HG02678 (cell line): ENCODE results near the gene C5orf58.
A peak's percentile ranks its signal among the peaks of the same experiment; 100 is the strongest.

ENCODE experiments used
- ATAC-seq: cut with Tn5 transposase; IDR thresholded peaks from one replicate; pipeline ENCODE4 v1.9.1; 2021; ENCODE audit warnings: mild to moderate bottlenecking, moderate library complexity; ENCODE audit not compliant: unreplicated experiment

The C5orf58 gene

DNA sequence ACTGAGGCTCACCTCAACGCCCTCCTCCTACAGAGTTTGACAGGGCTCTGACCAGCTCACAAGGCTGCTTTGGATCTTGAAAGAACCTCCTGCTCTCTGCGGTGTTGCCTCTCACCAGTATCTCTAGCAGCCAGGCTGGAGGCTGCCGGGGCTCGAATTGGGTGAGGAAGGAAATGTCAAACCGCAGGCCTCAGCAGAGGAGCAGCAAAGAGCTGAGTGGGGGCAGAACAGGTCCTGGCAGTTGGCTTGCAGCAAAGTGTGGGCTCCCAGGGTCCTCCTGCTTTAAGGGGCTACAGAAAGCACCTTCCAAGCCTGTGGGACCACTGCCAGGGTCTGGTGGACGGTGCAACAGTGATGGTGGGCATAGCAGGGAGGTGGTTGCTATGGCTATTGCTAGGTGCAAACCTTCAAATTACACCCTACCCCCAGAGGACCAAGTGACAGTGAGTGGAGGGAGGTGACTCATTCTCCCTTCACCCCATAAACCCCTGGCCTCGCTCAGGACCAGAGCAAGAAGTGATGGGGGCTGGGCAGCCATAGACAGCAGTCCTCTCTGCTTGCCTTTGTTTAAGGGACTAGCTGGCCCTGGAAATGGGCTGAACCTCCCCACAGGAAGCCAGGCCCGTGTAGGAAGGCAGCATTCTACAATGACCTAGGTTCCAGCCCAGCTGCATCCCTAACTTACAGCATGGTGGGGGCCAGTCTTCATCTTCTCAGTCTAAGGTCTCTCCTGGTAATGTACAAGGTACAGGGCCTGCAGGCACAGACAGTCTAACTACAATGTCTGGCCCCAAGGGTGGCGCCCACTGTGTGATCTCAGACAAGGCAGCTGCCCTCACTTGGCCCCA lies 46.0 kb downstream of the C5orf58 start:
- ATAC-seq, result peak; percentile 91

DNA sequence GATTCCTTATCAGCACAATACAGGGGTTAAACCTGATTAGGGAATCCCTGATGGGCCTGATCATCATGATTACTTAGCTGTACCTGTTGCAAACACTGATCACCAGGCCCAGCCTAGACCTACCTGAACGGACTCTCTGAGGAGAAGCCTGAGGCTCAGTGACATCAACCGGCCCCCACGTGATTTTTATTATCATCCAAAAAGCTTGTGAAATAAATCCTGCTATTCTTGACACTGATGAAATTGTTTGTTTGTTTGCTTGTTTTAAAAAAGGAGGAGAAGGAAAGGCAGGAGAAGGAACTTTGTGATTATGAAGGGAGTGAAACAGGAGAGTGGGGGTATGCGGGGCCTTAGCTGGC lies 46.7 kb downstream of the C5orf58 start:
- no peak for ATAC-seq

DNA sequence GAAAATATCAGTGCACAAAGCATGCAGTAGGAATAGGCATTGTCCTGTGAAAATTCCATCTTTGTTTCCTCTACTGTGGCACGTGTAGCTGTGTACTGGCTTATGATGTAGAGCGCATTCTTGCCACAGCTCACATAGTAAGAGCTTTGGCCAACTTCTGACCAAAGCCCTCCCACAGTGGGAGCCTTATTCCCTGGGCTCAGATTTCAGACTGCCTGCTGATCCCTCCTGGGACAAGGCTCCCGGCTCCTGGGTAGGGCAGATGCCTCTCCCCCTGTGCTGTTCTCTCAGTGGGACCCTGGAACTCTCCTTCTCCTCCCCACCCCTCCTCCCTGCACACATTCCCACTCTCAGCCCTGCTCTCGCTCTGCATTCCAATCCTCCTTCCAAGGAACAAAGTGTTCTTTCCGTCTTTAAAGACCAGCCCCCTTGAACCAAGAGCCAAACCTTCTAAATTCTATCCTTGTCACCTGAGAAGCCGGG lies 47.3 kb downstream of the C5orf58 start:
- no peak for ATAC-seq

DNA sequence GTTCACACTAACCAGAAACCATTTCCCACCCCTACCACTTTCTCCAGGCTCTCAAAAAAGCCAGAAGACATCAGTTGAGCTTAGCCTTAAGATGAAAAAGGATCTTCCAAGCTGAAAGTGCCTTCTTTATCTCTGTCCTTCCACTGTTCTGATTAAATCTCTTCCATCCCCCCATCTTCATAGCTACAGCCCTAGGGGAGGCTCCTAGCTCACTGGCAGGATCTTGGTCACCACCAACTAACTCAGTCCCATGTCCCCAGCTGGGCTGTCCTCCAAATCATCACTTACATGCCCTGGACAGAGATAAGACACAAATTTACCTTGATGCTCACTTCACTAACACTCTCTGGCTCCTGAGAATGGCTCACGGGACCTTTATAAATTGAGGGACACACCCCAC lies 50.5 kb downstream of the C5orf58 start:
- no peak for ATAC-seq

DNA sequence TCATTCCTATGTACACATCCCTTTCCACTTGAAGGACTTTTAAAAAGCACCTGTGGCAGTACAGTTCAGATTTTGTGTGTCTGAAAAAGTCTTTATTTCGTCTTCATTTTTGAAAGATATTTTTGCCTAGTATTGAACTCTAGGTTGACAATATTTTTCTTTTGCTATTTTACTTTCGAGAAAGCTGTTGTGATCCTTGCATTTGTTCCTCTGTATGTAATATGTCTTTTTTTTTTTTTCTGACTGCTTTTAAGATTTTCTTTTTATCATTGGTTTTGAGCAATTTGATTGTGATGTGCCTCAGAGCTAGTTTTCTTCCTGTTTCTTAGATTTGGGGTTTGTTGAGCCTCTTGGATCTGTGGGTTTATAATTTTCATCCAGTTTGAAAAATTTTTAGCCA lies 51.4 kb downstream of the C5orf58 start:
- ATAC-seq, result no peak

DNA sequence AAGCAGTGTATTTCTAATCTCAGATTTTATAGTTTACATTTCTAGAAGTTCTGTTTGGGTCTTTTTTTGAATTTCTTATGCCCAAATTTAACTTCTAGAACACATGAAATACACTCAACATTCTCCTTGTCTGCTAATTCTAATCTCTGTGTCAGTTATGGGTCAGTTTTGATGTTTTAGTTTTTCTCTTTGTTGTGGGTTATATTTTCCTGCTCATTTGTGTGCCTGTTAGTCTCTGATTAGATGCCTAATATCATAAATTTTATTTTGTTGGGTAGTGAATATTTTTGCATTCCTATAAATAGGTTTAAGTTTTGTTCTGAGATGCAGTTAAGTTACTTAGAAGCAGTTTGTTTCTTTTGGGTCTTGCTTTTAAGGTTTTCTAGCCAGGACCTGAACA lies 52.4 kb downstream of the C5orf58 start:
- no peak for ATAC-seq

DNA sequence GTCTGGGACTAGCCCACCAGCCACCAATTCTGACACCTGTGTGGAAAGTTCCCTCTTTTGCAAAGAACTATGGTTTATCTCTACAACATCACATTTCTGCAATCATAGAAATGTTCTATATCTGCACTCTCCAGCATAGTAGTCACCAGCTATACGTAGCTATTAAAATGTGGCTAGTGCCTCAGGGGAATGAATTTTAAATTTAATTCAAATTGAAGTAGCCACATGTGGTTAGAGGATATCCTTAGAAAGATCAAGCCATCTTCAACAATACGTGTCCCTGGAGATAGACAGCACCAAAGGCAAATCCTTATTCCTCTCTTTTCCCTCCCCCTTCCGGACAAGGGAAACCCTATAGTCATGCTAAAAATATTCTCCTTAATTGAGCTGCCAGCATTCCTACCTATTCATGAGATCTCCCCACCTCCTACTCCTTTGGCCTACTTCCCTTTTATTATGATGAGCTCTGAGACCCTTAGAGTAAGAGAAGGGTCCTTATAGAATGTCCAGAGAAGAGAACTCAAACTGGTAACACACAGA lies 53.7 kb downstream of the C5orf58 start:
- ATAC-seq, result no peak

DNA sequence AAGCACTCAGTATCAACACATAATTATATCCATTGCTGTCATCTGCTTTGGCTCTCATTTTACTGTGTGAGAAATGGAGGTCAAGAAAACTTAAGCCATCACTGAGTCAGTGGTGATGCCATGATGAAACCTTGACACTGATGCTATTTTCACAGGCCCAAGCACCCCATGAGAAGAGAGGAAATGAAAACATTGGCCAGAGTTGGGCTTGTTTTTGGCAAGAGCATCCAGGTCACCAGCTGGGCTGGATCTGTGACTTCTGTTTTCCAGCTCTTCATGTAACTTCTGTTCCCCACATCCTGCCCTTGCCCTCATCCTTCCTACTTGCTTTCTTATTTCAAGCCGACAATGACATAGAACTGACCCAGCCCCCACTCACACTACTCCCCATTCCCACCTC lies 54.7 kb downstream of the C5orf58 start:
- no peak for ATAC-seq

DNA sequence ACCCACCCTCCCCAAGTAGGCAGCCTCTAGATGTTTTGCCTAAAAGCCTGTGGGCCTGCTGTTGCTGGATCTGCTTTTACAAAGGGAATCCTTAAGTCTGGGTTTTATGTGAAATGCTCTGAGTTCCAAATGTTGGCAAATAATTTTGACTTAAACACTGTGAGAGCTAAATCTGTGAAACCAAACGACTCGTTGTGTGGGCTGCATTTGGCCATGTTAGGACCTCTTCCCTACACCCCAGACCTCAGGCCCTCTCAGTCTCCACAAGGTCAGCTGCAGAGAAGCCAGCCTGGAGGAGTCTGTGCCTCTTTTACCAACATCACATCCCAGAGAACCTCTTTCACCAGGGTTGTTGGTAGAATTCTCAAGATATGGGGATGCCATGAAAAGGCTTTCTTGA lies 55.4 kb downstream of the C5orf58 start:
- ATAC-seq, result no peak

DNA sequence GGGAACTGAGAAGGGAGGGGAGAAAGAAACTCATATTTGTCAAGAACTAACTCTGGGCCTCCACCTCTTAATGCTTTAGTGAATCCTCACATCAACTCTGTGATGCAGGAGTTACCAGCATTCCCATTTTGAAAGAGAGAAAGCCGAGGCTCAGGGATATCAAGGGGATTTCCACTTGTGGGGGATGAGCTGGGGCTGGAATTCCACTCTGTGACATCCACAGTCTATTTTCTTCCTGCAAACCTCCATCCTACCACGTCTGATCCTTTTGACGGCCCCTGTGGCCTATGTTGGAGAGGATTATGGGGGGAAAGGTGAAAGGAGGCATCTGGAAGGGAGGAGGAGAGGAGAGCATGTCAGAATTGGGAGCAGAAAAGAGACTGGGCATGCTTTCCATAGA lies 55.8 kb downstream of the C5orf58 start:
- no peak for ATAC-seq

DNA sequence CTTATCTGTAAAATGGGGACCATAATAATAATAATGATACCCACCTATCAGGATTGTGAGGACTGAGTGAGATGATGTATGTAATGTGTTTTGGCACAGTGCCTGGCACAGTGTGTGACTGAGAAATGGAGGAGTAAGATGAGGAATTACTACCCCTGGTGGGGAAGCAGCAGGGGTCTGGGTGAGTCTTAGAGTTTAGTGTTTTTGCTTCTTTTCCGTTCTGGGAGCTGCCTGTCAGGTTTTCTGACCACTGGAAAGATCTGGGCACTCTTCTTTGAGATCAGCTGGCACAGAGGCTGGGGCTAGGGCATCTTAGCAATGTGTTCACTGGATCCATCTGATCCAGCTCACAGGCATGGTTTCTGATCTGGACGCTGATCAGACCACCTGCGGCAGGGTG lies 56.3 kb downstream of the C5orf58 start:
- no peak for ATAC-seq

DNA sequence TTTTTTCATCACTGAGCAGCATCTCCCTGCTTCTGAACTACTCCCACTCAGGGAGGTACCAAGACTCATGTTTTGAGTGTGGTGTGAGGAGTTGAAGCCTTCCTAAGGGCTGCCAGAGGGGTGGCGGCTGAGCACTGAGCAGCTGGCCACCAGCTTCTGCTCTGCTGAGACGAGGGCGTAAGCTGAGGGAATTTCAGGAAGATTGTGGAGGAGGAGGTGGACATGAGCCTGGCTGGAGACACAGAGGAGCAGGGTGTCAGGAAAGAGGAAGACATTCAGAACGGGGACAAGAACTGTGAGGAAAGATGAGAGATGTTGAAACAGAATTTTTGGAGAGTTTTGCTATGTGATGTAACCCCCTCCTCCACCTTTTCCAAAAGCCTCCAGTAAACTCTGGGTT lies 57.0 kb downstream of the C5orf58 start:
- no peak for ATAC-seq

DNA sequence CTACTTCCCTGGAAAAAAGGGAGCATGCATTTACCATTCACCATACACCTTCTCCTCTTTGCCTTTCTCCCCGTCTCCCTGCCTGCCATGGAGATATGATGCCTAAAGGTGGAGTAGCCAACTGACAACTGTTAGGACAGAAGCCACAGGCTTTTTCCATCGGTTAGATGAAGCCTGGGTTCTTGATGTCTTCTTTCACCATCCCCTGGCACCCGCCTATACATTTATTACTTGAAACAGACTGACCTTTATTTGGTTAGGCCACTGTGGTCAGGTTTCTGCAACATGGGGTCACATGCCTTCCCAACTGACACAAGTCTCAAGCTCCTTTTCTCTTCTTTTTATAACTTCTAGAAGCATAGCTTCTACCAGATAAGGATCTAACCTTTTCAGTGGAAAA lies 57.7 kb downstream of the C5orf58 start:
- ATAC-seq, result no peak

DNA sequence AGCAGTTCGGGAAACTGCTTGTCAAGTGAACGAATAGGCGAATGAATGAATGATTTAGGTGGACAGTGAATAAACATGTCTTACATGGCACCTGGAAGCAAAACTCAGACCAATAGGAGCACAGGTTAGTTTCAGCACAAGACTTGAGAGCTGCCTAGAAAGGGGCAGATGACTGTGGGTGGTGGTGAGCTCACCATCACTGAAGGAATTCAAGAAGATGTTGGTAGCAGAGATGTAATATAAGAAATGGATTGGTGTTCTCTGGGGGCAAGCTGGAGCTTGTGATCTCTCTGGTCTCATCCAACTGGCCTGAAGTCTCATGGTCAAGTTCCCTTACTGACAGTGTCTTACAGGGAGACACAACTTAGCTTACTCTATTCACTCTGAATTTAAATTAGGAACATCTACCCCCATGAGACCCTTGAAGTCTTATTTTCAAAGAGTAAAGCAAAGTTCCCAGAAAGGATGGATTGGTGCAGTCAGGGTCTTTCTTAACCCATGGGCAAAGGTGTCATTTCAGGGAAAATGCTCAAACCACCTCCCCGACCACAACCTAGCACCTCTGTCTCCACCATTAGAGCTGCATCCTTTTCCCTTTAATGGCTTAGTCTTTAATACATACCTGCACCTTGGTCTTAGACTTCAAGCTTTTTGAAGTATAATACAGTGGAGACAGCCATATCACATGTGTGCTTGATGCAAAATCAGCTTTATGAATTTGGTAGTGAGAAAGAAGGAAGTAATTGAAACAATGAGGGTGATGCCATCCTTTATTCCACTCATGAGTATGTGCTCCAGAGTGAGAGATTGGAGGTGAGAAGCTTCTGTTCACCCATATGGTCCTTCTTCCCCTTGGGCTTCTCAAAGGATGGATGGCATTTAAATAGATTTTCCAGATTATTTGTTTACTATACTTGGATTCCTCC lies 59.7 kb downstream of the C5orf58 start:
- ATAC-seq, result no peak

DNA sequence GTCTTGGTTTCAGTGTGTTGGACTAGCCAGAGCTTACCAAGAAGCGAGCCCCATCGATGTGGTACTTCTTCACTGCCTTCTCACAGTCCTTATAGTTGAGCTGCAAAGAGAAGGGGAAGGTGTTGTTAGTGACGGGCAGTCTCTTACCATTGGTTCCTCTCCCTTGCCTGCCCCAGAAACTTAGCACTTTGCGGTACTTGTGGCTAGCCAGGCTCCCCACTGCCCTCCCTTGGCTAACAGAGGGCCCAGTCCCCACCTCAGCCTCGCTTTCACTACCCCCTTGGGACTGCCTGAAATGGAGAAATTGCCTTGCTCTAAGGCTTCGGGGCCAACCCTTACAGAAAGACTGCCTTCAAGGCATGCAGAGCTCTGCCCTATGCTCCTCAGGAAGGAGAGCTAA lies 60.5 kb downstream of the C5orf58 start:
- peak; percentile 76 for ATAC-seq

DNA sequence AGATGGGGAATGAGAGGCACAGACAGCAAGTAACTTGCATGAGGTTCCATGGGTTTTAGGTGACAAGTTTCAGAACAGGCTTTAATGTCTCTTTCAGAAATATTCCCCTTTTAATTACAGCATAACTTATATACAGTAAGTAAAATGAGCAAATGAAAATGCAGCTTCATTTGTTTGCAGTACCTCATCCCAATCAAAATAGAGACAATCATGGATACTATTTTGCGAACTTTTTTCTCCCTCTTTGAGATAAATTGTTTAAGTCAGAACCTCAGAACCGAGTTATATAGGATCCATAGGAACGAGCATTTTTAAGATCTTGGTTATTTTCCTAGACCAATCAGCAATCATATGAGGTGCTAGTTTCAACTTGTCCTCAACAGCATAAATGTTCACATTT lies 61.3 kb downstream of the C5orf58 start:
- ATAC-seq, result no peak

DNA sequence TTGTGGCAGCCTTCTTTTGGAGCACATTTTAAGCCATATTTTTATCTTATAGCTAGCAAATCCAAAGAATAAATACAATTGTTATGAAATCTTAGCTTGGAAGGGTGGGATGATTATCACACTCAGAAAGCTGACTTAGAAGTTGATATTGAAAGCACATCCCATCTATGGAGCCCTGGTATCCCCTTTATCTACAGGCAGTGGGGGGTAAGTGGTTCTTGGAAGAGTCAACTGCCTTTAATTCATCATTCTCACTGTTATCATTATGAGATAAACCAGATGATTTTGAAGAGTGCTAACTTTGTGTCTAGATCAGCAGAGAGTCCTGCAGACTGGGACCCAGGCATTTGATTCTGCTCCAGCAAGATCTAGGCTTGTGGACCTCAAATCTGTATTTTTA lies 61.8 kb downstream of the C5orf58 start:
- no peak for ATAC-seq
